T-helper 1 cell treated with Interleukin-12 subunit alpha and Interleukin-12 subunit beta and Interleukin-4 antibody, amounts not matched to agents 30 ng/mL and 1 ng/mL, for 36 hours (primary cell): ENCODE results near the gene PIWIL1. TPM values are rescaled to one million over a fixed set of nuclear protein-coding genes. Genes with fewer than 3 reads are reported as not detected.

ENCODE experiments used
- intact Hi-C: fragments of 100-400 bp; cut with micrococcal nuclease; formaldehyde crosslinking; loops from one replicate; pipeline ENCODE4 v1.15.1; 2024
- total RNA-seq: library from RNA; stranded (reverse); gene quantifications from 2 replicates; pipeline ENCODE4 v1.2.3, GENCODE V29; 2022

PIWIL1 gene
- not detected in 2 replicates for total RNA-seq

DNA sequence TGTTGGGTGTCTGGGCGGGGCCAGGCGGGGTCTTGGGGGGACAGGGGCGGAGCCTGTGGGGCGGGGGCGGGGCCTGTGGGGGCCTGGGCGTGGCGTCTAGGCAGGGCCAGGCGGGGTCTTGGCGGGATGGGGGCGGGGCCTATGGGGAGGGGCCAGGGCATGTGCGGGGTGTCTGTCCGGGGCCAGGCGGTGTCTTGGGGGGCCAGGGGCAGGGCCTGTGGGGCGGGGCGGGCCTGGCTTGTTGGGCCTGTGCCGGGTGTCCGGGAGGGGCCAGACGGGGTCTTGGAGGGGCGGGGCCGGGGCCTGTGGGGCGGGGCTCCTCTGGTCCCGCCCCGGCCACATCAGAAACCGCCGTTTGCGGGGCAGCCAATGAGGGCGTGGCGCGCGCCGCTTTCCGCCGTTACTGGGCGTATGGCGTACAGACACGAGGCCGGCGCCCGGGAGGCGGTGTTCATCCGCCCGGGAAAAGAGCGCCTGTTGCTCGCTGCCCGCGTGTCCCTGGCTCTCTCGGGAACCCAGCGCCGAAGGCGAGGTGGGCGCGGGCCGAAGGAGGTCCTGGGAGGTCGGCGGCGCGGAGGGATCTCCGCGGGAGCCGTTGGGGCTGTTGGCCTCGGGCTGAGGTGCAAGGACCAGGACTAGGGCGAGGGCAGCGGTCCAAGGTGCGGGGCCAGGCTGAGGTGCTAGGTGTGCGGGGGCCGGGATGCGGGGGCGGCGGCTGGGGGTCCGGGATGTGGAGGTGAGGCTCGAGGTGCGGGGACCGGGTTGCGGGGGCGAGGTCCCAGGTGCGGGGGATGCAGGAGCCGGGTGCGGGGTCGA, at the start of gene PIWIL1:
Gene PIWIL1 (plus strand): TSS at position 400 of the 816 bp plus-strand sequence. CDS start 4,705 bp downstream, outside the sequence.
- intact Hi-C loops = loop anchor here (5.0 kb wide), 1 partner anchor 1145 kb away; no protein-coding TSS in a partner anchor

DNA sequence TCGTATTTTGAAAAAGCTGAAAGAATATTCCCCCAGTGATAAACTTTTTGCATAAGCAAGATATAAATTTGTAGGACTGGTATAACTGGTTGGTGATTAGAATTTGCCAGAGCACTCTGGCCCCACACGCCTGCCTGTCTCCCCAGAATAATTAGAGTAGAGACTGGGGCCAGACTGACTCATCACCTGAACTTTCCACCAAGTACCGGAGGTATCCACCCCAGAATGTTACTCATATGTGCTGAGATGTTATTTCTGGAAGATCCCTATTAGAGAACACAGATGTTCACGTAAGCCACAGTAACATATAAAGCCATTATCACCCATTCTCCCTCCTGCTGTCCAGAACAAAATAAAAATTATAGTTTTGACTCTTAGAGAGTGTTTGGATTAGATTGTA, 49.5 kb upstream of the PIWIL1 start:
- intact Hi-C loops = no loop called here

DNA sequence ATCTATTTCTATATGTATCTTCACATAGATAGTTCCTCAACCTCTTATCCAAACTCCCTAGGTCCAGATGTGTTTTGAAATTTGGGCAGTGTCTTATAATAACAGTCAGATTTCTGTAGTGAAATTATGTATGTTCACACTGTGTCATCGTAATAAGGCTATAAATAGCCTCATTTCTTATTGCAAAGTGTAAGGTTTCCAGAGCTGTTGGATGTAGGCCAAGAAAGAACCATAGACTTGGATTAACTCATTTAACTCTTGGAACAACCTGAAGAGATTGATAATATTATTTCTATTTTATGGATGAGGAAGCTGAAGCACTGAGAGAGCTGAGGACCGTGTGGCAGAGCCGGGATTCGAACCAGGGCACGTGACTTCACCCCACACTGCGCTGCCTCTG, 49.0 kb upstream of the PIWIL1 start:
- intact Hi-C loops = no loop called here

DNA sequence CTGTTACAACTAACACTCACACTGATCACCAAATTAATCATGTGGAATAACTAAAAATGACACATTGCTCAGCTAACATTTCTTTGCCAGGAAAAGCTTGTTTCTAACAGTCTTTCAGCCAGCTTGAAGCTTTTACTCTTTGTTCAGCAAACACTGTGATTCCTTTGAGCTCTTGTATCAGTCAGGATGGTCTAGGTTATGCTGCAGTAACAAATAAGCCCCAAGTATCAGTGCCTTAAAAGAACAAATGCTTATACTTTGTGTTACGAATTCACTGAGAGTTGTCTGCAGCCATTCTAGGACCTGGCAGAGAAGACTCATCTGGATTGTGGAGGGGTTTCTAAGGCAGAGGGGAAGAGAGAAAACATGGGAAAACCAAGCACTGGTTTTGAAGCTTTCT, 47.6 kb upstream of the PIWIL1 start:
- intact Hi-C loops = no loop called here

DNA sequence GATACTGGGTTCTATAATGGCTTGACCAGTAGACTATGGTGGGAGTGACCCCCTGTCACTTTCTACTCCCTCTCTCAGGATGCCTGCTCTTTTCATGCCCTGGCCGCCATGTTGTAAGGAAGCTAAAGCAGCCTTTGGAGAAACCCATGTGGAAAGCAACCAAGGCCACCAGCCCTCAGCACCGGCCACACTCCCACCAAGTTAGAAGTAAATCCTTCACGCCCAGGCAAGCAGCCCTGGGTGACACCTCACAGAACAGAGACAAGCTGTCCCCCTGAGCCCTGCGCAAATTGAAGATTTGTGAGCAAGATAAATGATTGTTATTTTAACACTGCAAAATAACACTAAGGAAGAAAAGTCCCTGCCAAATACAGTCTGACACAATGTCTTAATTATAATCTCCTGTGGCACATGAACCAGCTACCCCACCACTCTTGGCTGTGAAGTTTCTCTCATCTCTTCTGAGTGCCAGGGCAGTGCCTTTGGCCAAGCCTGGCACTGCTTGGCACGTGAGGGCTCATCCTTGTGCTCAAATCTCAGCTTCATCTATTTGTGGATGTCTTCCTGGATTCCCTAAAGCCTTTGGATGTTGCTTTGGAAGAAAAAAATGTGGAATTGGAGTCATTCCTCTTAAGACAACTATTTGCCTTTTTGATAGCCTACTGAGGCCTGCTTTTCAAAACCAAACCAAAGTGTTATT, 39.2 kb upstream of the PIWIL1 start:
- intact Hi-C loops = no loop called here

DNA sequence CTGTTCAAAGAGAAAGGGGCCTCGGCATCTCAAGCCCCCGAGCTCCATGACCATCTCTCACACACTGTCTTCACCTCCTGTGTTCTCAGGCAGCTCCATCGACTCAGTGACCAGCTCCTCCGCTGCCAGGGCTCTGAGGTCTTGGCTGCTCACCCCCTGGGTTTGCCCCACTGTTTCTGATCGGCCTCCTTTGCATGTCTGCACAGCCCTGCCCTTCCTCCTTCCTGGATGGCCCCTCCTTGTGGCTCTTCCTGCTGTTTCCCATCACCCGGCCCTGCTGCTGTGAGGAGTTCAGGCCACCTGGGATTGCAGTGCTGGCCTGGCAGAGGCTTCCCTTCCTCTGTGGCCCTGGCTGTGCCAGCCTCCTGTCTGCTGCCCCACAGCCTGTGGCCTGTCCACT, 38.1 kb upstream of the PIWIL1 start:
- intact Hi-C loops = no loop called here

DNA sequence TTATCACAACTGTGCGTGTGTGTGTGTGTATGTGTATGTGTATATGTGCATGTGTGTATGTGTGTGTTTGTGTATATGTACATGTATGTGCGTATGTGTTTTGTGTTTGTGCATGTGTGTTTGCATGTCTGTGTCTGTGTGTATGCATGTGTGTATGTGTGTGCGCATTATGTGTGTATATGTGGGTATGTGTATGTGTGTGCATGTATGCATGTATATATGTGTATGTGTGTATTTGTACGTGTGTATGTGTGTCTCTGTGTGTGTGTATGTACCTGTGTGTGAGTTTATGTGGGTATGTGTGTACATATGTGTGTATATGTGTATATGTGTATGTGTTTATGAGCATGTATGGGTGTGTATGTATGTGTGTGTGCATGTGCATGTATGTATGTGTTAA, 37.6 kb upstream of the PIWIL1 start:
- intact Hi-C loops = no loop called here

DNA sequence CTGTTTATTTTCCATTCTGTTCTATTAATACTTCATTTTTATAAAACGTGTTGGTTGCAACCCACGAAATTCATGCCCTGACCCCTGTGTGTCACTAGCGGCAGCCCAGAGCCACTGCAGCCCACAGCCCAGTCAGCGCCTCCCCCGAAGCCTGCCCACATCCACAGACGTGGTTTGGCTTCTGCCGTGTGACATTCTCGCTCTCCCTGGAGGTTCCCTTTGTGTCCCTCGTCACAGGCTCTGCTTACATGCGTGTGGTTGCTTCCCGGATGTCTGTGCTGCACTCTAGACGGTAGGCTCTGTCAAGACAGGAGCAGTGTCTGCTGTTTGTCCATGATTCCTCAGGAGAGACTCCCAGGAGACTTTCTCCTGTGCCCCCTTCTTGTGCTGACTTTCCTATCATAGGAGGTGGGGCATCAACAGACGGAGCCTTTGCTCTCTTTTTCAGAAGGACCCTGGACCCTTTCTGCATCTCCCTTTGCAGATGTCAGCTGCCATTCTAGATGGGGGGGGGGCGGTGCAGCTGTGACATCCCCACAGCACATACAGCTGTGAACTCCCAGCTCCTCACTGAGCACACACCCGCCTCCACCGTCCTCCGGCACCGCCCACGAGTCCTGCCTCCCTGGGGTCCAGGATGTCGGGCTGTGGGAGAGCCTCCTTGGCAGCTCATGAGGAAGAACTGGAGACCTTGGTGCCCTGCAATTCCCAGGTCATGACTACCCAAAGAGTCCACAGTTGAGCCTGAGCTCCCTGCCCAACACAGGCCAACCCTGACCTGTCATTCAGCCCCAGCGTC, 36.8 kb upstream of the PIWIL1 start:
- intact Hi-C loops = no loop called here

DNA sequence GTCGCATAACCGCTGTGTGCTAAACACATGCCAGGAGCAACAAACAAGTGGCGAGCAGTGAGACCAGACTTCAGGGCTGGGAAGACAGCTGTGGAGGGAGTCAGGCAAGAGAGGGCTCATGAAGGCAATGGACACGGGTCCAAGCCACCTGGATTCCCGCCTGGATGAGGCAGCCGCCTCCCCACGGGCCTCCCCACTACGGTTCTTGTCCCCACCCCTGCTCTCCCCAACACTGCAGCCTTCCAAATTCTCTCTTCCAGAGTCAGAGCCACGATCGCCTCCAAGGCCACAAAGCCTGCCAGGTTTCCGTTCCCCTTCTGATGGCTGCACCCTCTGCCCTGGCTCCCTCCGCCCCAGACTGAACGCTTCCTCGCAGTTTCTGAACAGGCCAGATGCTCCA, 36.1 kb upstream of the PIWIL1 start:
- intact Hi-C loops = no loop called here

DNA sequence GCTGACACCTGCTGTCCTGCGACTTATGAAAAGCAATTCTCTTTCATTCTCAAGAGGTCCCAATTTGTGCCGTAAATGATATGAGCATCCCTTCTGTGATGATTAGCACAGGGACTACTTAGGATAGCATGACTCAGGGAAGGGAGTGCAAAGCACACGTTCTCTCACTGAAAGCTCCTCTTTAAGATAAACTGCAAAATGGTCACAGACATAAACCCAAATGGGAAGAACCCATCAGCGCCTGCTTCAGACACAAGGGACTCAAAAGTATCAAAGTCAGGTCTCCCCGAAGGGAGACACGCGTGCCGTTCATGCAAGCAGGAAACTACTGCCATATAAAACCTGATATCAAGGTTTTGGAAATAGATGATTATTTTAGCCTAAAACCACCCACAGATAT, 33.9 kb upstream of the PIWIL1 start:
- intact Hi-C loops = no loop called here

DNA sequence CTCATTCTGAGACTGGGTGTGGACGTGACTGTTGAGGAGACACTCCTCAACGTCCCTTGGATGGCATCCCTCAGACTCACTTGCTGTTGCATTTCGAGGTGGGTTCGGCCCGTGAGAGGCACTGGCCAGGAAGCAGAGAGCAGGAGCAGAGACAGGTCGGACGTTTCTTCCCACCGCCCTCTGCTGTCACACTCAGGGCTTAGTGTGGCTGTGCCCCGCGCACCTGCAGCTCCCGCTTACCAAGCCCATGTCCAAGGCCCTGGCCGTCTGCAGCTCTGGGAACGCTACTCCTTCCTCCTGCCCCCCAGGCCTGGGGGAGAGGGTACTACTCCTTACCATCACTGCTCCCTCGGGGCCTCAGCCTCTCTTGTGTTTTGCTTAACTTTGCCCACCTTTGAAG, 29.8 kb upstream of the PIWIL1 start:
- intact Hi-C loops = no loop called here

DNA sequence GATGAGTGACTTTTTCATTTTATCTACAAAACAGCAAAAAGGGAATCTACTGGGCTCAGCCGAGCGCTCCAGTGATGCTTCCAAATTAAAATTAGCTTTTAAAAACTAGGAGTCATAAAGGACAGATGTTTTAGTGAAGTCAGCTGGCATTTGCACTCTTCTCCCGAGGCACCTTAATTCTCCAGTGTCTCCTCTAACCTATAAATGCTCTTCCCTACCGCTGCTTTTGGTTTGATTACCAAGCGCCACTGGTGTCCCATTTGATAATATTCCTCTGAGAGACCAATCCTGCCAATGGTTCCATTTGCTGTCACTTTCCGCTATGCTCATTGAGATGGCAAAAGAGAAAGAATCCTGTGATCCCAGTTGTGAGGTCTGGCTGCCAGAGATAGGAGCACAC, 29.3 kb upstream of the PIWIL1 start:
- intact Hi-C loops = no loop called here

DNA sequence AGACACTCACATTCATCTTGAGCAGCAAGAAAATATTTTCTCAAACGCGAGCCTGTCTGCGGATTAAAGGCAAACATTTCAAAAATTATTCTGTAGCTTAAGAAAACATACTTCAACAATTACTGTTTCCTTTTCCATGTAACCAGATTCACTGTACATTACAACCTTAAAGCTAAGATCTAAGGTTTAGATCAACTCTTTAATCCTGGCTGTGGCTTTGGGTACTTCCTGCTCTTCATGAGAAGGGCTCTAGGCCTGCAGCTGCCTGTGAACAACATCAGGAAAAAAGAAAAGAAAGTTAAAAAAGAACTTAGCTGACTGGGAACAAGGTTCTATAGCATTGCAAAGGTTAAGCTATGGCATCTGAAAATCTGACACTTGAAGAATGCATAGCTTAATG, 21.4 kb upstream of the PIWIL1 start:
- intact Hi-C loops = no loop called here

DNA sequence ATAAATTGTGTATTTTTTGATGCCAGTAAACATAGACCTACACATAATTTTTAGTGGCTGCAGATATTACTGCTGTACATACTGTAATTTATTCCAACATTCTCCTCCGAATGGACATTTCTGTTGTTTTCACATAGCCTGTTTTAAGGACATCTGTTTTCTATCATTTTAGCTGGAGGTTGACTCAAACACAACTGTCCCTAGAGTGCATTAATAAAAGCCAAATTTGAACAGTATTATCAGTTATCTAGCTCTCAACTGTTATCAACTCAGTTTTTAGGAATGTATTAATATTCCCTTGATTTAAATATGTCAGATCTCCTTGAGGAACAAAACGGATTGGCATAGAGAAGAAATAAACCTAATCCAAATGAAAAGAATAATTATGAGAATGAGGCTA, 17.2 kb upstream of the PIWIL1 start:
- intact Hi-C loops = no loop called here

DNA sequence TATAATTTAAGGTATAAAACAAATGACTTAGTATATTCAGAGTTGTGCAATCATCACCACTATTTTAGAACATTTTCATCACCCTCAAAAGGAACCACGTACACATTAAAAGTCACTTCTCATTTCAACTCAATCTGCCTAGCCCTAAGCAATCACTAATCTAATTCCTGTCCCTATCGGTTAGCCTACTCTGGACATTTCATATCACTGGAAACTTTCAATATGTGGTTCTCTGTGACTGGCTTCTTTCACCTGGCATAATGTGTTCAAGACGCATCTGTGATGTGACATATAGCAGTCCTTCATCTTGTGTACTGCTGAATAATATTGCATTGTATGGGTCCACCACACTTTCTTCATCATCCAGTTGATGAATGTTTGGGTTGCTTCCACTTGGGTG, 15.4 kb upstream of the PIWIL1 start:
- intact Hi-C loops = no loop called here

DNA sequence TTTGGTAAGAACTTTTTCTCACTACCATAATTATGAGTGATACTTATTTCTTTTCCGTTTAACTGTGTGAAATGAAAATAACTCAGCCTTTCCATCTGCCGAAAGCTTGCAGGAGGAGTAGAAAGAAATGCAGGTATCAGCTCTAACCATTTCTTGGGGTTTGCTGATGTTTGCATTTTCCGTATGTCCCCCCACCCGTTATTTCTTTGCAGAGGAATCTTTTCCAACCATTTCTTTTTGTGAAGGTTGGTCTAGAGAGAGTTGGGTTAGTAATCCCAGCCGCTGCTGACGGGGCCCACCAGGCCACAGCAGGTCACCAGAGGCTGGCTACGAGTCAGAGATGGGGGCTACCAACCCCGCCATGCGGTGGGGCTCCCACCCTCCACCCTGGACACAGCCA, 7.0 kb upstream of the PIWIL1 start:
- intact Hi-C loops = no loop called here

DNA sequence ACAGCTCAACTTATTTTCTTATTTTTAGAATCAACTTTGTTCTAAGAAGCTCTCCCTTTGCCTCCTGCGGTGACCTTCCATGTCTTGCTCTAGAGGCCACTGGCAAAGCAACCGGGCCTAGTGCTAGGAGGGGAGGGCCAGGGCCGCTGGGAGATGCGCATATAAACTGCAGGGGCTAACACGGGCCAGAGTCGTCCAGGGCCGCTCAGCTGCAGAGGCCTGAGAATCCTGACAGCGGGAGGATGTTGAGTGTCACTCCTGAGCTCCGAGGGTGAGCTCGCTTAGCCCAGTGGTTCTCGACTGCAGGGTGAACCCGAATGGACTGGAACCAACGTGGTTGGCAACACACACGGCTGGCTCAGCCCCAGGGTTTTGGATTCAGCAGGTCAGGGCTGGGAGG, 6.5 kb upstream of the PIWIL1 start:
- intact Hi-C loops = no loop called here

DNA sequence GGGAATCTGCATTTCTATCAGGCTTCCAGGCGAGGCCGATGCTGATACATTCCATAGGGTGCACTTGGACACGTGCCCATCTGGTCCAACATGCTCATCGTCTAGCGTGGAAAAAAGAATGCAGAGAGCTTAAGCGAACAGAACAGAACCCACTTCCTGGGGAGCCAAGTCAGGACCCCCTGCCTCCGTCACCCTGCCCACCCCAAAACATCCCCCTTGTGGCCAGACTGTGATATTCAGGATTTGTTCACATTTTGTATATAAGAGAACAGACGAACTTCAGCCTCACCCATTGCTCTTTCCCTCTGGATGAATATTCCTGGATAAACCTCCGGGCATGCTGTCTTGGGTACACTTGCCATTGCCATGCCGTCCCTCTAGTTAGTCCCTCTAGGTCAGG, 4.3 kb upstream of the PIWIL1 start:
- intact Hi-C loops = no loop called here

DNA sequence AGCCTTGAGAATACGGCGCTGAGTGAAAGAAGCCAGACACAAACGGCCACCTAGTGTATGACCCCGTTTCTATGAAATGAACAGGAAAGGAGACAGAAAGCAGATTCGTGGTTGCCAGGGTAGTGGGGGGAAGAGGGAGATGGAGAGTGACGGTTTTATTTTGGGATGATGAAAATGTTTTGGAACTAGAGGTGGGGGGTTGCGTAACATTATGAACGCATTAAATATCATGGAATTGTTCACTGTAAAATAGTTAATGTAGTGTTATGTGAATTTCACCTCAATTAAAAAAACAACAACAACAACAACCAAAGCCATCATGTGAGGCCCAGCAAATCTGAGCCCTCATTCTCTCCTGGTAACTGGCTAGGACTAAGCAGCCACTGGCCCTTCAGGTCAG, 3.3 kb upstream of the PIWIL1 start:
- intact Hi-C loops = no loop called here

DNA sequence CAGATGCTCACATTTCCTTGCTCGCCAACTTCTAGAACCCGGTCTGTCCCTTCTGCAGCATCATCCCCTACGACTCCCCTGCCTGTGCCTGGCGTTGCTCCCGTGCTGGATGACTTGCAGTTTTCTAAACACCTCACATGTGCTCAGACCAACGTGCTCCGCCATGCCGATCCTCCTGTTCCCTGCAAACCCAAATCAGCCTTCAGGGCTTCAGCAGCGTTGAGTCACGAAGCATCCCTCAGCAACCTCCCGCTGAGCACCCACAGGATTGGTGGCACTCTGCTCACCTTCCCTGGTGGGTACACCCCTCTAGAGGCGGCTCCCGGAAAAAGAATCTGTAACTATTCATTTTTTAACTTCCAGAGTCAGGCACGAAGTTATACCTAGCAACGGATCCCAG, 2.8 kb upstream of the PIWIL1 start:
- intact Hi-C loops = loop anchor here (1.0 to 5.0 kb wide), 3 partner anchors 304 to 1143 kb away; no protein-coding TSS in a partner anchor

DNA sequence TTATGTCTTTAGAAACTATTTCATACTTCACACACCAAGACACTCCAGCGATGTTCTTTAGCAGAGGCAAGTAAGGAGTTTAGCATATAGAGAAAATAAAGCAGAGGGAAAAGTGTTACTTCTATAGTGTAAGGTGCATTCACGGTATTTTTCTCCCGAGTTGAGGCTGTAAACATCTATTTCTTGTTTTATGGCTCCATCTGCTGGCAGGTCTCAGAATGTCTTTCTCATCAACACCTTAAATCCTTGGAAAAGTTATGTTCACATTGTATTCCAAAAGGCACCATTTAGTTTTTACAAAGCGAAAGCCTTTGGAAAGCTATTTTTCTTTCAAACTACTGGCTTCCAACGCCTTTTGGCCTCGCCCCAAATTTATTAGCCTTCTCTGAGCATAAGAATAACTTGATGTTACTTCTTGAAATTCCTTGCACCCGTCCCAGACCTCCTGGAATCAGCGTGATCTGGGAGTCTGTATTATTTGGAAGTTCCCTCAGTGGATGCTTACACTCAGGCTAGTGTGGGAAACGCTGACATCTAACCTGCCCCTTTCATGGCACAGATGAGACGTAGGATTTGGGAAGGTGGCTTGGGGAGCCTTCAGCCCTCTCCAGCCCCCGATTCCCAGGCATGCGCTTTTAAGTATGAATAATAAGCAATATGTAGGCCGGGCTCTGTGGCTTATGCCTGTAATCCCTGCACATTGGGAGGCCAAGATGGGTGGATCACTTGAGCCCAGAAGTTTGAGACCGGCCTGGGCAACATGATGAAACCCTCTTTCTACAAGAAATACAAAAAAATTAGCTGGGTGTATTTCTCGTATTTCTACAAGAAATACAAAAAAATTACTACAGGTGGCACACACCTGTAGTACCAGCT, 1.9 kb upstream of the PIWIL1 start:
- intact Hi-C loops = loop anchor here (1.0 to 5.0 kb wide), 3 partner anchors 304 to 1143 kb away; no protein-coding TSS in a partner anchor
